Chondrocyte (in vitro differentiated cells): ENCODE data around the gene KRT3. TPM values are rescaled to one million over a fixed set of nuclear protein-coding genes. Genes with fewer than 3 reads are reported as not detected.
A peak's percentile ranks its signal among the peaks of the same experiment; 100 is the strongest.

Experiments used
- DNase-seq: peaks from one replicate; pipeline ENCODE4 v3.0.0; 2021; ENCODE audit warnings: mixed read lengths, low spot score
- H3K27ac Mint-ChIP-seq: one replicate; pipeline ENCODE4 v1.8.0; 2021; ENCODE audit warnings: mild to moderate bottlenecking, moderate library complexity, mixed read lengths; ENCODE audit not compliant: unreplicated experiment
- H3K27me3 Mint-ChIP-seq: 2 replicates; pipeline ENCODE4 v1.8.0; 2021; ENCODE audit warnings: low read depth, mixed read lengths
- H3K36me3 Mint-ChIP-seq: 2 replicates; pipeline ENCODE4 v1.8.0; 2021; ENCODE audit warnings: low read depth, mixed read lengths
- H3K4me1 Mint-ChIP-seq: 2 replicates; pipeline ENCODE4 v1.8.0; 2021; ENCODE audit warnings: low read depth, mild to moderate bottlenecking, mixed read lengths
- H3K4me3 Mint-ChIP-seq: one replicate; pipeline ENCODE4 v1.8.0; 2021; ENCODE audit warnings: mild to moderate bottlenecking, moderate library complexity, mixed read lengths; ENCODE audit not compliant: unreplicated experiment
- H3K9me3 Mint-ChIP-seq: 2 replicates; pipeline ENCODE4 v1.8.0; 2021; ENCODE audit warnings: low read depth, mixed read lengths
- total RNA-seq: library from RNA; stranded (reverse); gene quantifications from 3 replicates; pipeline ENCODE4 v1.2.1, GENCODE V29; 2021
- TF ChIP-seq, protein P1 (sequence below): fragments of 200-600 bp; sonication (generic); IDR thresholded peaks from 2 replicates; pipeline ENCODE4 v1.5.0; 2021; ENCODE audit warnings: antibody characterized with exemption, mild to moderate bottlenecking, moderate library complexity

Gene KRT3
- total RNA-seq, 1 donor from 2014 or later, result not detected

DNA sequence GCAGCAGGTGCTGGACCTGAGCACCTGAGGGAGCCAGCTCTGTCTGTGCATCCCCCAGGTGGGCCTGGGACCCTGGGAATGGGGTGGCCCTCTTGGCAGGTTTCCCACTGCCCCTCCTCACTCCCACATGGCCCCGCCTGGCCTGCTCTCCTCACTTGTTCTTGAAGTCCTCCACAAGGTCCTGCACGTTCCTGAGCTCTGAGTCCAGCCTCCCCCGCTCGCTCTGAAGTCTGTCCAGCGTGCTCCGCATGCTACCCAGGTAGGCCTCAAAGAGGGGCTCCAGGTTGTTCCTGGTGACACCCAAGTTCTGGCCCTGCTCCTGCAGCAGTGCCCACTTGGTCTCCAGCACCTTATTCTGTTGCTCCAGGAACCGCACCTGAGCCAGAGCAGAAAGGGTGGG lies 35.3 kb upstream of the KRT3 start:
- no peaks in the 10 kb centered on the region for H3K9me3 Mint-ChIP-seq

DNA sequence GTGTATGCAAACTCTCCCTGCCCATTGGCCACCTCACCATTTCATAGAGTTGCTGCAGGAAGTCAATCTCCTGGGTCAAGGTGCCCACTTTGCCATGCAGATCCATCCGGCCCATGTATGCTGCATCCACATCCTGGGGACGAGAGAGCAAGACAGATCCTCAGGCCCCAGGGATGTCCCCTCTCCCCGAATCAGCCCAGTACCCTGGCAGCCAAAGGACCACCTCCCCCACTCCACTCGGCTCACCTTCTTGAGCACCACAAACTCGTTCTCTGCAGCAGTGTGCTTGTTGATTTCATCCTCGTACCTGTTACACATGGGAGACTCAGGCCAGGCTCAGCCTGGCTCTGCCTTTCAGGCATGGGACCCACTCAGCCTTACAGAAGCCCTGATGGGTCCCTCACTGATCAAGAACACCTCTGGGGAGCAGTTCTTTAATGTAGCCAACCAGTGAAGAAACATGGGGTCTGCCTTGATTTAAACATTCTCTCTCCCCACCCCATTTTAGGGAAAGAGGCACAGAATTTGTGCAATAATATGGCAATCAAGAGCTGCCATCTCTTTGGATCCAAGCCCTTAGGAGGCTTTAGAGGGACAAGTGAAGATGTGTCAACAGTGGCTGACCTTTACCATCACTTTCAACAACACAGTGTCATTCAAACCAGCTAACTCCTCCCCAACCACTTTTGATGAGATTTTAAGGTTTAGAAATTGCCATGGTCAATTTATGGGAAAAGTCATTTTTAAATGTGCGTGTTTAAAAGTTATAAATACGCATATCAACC lies 34.3 kb upstream of the KRT3 start:
- H3K36me3 Mint-ChIP-seq, result no peaks in the 10 kb centered on the region
- no peak overlapping the region for H3K4me3 Mint-ChIP-seq
- peak; percentile 56 for DNase-seq
- peaks cover 13% of the 10 kb centered on the region for H3K4me1 Mint-ChIP-seq
- H3K27me3 Mint-ChIP-seq, result no peaks in the 10 kb centered on the region
- TF ChIP-seq, protein P1, sequence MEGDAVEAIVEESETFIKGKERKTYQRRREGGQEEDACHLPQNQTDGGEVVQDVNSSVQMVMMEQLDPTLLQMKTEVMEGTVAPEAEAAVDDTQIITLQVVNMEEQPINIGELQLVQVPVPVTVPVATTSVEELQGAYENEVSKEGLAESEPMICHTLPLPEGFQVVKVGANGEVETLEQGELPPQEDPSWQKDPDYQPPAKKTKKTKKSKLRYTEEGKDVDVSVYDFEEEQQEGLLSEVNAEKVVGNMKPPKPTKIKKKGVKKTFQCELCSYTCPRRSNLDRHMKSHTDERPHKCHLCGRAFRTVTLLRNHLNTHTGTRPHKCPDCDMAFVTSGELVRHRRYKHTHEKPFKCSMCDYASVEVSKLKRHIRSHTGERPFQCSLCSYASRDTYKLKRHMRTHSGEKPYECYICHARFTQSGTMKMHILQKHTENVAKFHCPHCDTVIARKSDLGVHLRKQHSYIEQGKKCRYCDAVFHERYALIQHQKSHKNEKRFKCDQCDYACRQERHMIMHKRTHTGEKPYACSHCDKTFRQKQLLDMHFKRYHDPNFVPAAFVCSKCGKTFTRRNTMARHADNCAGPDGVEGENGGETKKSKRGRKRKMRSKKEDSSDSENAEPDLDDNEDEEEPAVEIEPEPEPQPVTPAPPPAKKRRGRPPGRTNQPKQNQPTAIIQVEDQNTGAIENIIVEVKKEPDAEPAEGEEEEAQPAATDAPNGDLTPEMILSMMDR, result no peak
- H3K27ac Mint-ChIP-seq, result no peak overlapping the region
- H3K9me3 Mint-ChIP-seq, result no peaks in the 10 kb centered on the region

More for the DNA sequence above, 35.3 kb upstream of the KRT3 start:
- Mint-ChIP-seq H3K27ac (no peak overlapping the region), H3K4me3 (no peak overlapping the region), H3K36me3 (no peaks in the 10 kb centered on the region), H3K27me3 (no peaks in the 10 kb centered on the region), H3K4me1 (peaks cover 23% of the 10 kb centered on the region)
- peak; percentile 72 for DNase-seq
- TF ChIP-seq, protein P1, result no peak

DNA sequence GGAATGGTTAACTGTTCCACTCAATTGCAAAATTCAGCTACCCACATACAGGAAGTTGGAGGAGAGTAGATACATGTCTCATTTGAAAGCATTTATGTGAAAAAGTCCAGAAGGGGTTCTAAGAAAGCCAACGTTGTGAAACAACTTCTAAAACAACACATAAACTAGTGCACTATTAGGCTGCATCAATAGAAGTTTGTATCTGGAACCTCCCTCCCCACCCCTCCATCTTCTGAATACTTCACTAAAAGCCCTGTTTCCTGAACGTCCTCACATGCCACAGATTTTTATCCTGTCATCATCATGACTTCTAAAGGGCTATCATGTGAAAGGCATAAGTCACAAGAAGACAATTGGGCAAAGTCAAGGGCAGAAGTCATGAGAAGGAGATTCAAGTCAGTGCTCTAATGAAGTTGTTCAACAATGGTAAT lies 32.7 kb upstream of the KRT3 start:
- no peaks in the 10 kb centered on the region for H3K27me3 Mint-ChIP-seq
- H3K36me3 Mint-ChIP-seq, result no peaks in the 10 kb centered on the region
- H3K27ac Mint-ChIP-seq, result no peak overlapping the region
- H3K4me1 Mint-ChIP-seq, result peaks cover 13% of the 10 kb centered on the region
- TF ChIP-seq, protein P1, result no peak
- DNase-seq, result no peak
- no peaks in the 10 kb centered on the region for H3K9me3 Mint-ChIP-seq
- no peak overlapping the region for H3K4me3 Mint-ChIP-seq

DNA sequence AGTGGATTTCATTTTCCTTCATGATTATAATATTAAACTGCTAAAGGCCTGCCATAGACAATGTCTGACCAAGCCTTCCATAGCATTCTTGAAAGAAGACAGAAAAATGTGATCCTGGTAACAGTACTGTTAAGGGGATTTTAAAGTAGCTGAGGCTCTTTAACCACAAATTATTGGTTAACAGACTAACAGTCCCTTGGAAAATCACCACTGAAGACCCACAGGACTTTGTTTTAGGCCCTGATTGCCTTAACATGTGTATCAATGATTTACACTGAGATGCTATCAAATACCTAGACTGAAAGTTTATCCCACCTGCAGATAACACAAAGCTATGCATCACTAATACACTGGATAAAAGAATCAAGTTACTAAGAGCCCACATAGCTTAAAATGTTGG lies 32.2 kb upstream of the KRT3 start:
- Mint-ChIP-seq H3K4me1 (peaks cover 13% of the 10 kb centered on the region), H3K36me3 (no peaks in the 10 kb centered on the region), H3K4me3 (no peak overlapping the region), H3K9me3 (no peaks in the 10 kb centered on the region), H3K27ac (no peak overlapping the region), H3K27me3 (no peaks in the 10 kb centered on the region)
- no peak for DNase-seq
- TF ChIP-seq, protein P1, result no peak

DNA sequence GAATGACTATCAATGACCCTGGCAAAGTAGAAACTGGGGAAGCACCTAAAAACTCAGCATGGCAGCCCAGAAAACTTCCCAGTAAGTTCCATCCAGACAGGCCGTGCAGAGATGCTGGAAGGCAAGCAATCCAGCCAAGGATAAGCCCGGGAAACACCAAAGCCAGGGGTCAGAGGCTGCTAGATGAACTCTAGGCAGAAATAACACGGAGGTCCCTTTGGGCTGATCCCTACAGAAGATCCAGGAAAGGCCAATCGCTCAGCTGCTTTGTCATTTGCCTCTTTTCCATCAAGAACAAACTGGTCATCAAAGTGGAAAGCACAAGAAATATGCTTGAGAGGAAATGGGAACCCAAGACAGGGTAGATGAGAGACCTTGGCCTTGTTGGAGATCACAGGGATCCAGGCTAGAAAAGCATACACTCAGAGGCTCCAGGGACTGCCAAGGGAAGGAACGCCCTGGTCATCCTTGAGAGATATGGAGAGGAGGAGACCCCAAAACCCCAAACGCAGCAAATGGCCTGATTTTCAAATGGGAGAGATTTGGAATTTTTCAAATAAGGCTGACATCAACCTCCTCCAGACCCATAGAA lies 31.7 kb upstream of the KRT3 start:
- peaks cover 19% of the 10 kb centered on the region for H3K4me1 Mint-ChIP-seq
- TF ChIP-seq, protein P1, result no peak
- H3K27ac Mint-ChIP-seq, result no peak overlapping the region
- H3K36me3 Mint-ChIP-seq, result no peaks in the 10 kb centered on the region
- no peaks in the 10 kb centered on the region for H3K27me3 Mint-ChIP-seq
- no peaks in the 10 kb centered on the region for H3K9me3 Mint-ChIP-seq
- peak; percentile 15 for DNase-seq
- H3K4me3 Mint-ChIP-seq, result no peak overlapping the region
